ENCODE results near the gene ALDH3A1.

Gene ALDH3A1

GRCh38 chr17:19718041-19718612 is 30.0 kb downstream of the ALDH3A1 start:
- no peak for DNase-seq (ENCODE audit: low read depth)
- TF ChIP-seq, protein P1, sequence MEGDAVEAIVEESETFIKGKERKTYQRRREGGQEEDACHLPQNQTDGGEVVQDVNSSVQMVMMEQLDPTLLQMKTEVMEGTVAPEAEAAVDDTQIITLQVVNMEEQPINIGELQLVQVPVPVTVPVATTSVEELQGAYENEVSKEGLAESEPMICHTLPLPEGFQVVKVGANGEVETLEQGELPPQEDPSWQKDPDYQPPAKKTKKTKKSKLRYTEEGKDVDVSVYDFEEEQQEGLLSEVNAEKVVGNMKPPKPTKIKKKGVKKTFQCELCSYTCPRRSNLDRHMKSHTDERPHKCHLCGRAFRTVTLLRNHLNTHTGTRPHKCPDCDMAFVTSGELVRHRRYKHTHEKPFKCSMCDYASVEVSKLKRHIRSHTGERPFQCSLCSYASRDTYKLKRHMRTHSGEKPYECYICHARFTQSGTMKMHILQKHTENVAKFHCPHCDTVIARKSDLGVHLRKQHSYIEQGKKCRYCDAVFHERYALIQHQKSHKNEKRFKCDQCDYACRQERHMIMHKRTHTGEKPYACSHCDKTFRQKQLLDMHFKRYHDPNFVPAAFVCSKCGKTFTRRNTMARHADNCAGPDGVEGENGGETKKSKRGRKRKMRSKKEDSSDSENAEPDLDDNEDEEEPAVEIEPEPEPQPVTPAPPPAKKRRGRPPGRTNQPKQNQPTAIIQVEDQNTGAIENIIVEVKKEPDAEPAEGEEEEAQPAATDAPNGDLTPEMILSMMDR (conservative IDR thresholded peaks at IDR 0.05; ENCODE audit: low read depth, low read length) = no peak

DNA sequence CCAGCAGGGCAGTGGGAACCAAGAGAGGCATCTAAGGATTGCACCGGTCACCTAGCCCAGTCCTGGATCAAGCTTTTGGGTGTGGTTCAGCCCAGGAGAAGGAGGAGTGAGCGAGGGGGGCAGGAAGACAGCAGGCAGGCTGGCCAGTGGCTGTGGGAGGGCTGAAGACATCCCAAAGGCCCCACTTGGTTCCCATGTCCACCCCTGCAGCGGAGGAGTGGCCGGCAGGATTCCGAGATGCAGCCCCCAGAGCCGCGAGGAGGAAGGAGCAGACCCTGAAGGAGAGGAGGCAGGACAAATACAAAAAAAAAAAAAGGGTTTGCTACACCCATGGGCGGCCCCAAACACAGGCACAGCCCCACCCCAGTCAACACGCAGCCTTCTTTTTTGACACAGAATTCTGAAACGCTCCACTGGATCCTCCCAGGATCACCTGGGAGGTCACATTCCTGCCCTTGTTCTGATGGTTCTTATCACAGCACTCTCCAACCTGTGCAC is 30.6 kb downstream of the ALDH3A1 start:
- TF ChIP-seq, protein P1 (conservative IDR thresholded peaks at IDR 0.05; ENCODE audit: low read depth, low read length) = no peak
- no peak overlapping the region for H3K4me3 ChIP-seq (ENCODE audit: low read length)
- no peak for DNase-seq (ENCODE audit: low read depth)

More at GRCh38 chr17:19718041-19718612, 30.0 kb downstream of the ALDH3A1 start:
- H3K4me3 ChIP-seq (ENCODE audit: low read length) = no peak overlapping the region

DNA sequence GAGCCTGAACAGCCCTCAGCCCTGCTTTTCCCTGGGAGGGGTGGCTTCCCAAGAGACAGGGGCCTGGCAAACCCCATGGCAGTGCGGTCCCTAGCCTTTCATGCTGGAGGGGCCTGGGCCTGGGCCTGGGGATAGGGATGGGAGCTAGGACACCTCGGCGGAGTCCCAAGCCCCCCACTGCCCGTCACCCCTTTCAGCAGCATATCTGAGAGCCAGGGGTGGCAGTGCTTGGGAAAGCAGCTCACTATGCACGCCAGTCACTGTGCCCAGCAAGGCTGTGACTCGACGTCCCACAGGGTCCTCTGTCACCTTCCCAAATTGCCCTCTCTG is 31.1 kb downstream of the ALDH3A1 start:
- DNase-seq (ENCODE audit: low read depth) = no peak
- no peak overlapping the region for H3K4me3 ChIP-seq (ENCODE audit: low read length)
- TF ChIP-seq, protein P1 (conservative IDR thresholded peaks at IDR 0.05; ENCODE audit: low read depth, low read length) = no peak

DNA sequence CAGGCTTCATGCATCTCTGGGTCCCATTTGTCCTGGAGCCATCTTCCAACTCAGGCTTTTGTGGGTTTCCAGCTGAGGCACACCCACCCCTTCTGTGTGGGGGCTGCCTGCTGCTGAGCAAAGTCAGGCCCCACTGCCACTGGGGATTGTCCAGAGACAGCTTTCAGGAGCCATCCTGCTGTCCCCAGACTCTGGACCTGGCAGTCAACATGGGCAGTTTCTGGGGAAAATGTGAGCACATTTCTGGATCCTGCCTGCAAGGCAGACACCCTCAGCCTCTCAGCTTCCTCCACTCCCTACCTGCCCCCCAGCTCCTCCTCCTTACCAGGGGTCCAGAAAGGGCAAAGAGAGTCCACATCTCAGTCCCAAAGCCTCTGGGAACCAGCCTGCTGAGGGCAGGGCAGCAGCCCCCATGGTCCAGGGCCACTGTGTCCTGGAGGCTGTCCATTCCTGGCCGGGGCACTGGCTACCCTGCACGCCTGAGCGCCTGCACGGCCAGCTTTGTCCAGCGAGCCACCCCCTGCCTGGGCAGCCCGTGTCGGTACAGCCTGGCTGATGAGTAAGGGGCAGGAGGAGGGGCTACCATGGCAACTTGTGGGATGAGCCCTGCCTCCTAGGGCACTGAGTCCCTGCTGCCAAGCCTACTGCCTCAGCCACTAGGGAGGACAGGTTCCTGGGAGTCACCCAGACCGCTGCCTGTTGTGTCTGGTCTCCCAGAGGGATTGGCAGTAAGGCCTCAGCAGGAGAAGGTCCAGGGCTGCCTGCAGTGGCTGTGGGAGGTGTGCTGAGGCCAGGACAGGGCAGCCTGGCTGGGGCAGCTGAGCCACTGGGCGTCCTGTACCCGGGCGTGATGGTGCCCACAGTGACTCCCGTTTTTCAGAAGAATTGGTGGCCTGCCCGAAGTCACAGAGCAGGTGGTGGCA is 31.7 kb downstream of the ALDH3A1 start, which contains the start of gene SLC47A2:
Gene SLC47A2 (minus strand): TSS at position 477 of the 923 bp plus-strand sequence. CDS start 29 bp downstream, at position 448.
- TF ChIP-seq, protein P1 (conservative IDR thresholded peaks at IDR 0.05; ENCODE audit: low read depth, low read length) = no peak
- no peak for DNase-seq (ENCODE audit: low read depth)
- H3K4me3 ChIP-seq (ENCODE audit: low read length) = no peak within 1 kb of the TSS

DNA sequence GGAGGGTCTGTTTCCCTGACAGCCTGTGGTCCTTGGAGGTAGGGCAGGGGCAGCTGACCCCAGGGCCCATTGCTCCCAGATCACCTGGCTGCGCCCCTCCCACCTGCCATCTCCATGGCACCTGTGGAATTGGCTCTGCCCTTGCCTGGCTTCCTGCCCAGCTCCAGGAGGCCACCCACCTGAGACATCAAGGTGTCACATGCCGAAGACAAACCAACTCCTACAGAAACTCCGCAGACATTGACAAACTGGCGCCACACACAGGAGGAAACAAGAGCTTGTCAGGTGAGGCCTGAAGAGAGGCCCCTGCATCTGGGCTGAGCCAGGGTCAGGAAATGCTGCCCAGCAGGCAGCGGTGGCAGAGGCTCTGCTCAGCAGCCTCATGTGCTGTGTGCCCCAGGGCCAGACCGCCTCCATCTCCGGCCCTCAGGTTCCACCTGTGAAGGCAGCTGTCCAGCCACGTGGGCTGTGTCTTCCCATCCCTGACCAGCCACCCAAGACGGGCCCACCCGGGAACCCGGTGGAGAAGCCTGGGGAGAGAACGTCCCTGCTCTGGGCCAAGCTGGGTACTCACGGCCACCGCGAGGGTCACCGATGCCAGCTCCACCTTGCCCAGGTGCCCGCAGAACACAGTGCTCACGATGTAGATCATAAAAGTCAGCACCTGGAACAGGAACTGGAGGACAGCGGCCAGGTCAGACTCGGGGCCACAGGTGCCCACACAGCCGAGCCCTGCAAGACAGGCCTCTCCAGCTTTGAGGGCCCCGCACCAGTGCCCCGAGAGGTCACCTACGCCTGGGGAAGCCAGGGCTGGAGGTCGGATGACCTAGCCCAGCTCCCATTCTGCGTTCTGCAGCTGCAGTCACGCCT is 33.3 kb downstream of the ALDH3A1 start:
- TF ChIP-seq, protein P1 (conservative IDR thresholded peaks at IDR 0.05; ENCODE audit: low read depth, low read length) = no peak
- no peak overlapping the region for H3K4me3 ChIP-seq (ENCODE audit: low read length)
- DNase-seq (ENCODE audit: low read depth) = no peak

GRCh38 chr17:19713901-19714361 is 34.2 kb downstream of the ALDH3A1 start:
- H3K4me3 ChIP-seq (ENCODE audit: low read length) = no peak overlapping the region
- TF ChIP-seq, protein P1 (conservative IDR thresholded peaks at IDR 0.05; ENCODE audit: low read depth, low read length) = no peak
- DNase-seq (ENCODE audit: low read depth) = no peak
